ENCODE measurements around the gene LAMB1.
A peak's percentile ranks its signal among the peaks of the same experiment; 100 is the strongest.
"Not testable (repeated sequence)": the region's sequence is repeated elsewhere in the genome, so short reads cannot be mapped to it uniquely, and the experiment has no call there.

The LAMB1 gene

GRCh38 chr7:107909445-107909844, 93.5 kb downstream of the LAMB1 start:
- no peak for DNase-seq (ENCODE audit: low read depth)
- no peak for TF ChIP-seq CTCF (conservative IDR thresholded peaks at IDR 0.05; ENCODE audit: control insufficient read depth, insufficient read depth, low read depth, low read length)
- no peak overlapping the region for H3K4me3 ChIP-seq (ENCODE audit: control insufficient read depth, low read depth, low read length)

- no peak for TF ChIP-seq CTCF (conservative IDR thresholded peaks at IDR 0.05; ENCODE audit: control insufficient read depth, insufficient read depth, low read depth, low read length)
- no peak overlapping the region for H3K4me3 ChIP-seq (ENCODE audit: control insufficient read depth, low read depth, low read length)
- DNase-seq (ENCODE audit: low read depth): no peak
These were observed 95.2 kb downstream of the LAMB1 start for GRCh38 chr7:107907790-107908189.

- H3K4me3 ChIP-seq (ENCODE audit: control insufficient read depth, low read depth, low read length): no peak overlapping the region
- no peak for TF ChIP-seq CTCF (conservative IDR thresholded peaks at IDR 0.05; ENCODE audit: control insufficient read depth, insufficient read depth, low read depth, low read length)
- DNase-seq (ENCODE audit: low read depth): no peak
These were observed 100.6 kb downstream of the LAMB1 start for GRCh38 chr7:107902381-107902780.

GRCh38 chr7:107900496-107901015, 102.4 kb downstream of the LAMB1 start:
- no peak for TF ChIP-seq CTCF (conservative IDR thresholded peaks at IDR 0.05; ENCODE audit: control insufficient read depth, insufficient read depth, low read depth, low read length)
- DNase-seq (ENCODE audit: low read depth): no peak
- H3K4me3 ChIP-seq (ENCODE audit: control insufficient read depth, low read depth, low read length): no peak overlapping the region

- no peak for DNase-seq (ENCODE audit: low read depth)
- H3K4me3 ChIP-seq (ENCODE audit: control insufficient read depth, low read depth, low read length): no peak overlapping the region
- TF ChIP-seq CTCF (conservative IDR thresholded peaks at IDR 0.05; ENCODE audit: control insufficient read depth, insufficient read depth, low read depth, low read length): no peak
These were observed 103.9 kb downstream of the LAMB1 start for GRCh38 chr7:107898997-107899594.

- H3K4me3 ChIP-seq (ENCODE audit: control insufficient read depth, low read depth, low read length): peak overlapping the region; percentile 86
- not testable (repeated sequence) for DNase-seq (ENCODE audit: low read depth)
These were observed 110.6 kb downstream of the LAMB1 start for GRCh38 chr7:107892367-107892741.

GRCh38 chr7:107891636-107892366, 111.2 kb downstream of the LAMB1 start:
- DNase-seq (ENCODE audit: low read depth): peak; percentile 40
- no peak for TF ChIP-seq CTCF (conservative IDR thresholded peaks at IDR 0.05; ENCODE audit: control insufficient read depth, insufficient read depth, low read depth, low read length)
- peak overlapping the region; percentile 86 for H3K4me3 ChIP-seq (ENCODE audit: control insufficient read depth, low read depth, low read length)

Data from fibroblast of mammary gland (primary cell).